ENCODE measurements around the gene EEFSEC.

- TF ChIP-seq CTCF (conservative IDR thresholded peaks at IDR 0.05) (no peak), ZFX (IDR thresholded peaks at IDR 0.05) (no peak)
These were observed 182.5 kb downstream of the EEFSEC start for GRCh38 chr3:128335621-128336296.
